Measurements from ENCODE around the gene IQCE.
A peak's percentile ranks its signal among the peaks of the same experiment; 100 is the strongest.
"Not testable (repeated sequence)": the region's sequence is repeated elsewhere in the genome, so short reads cannot be mapped to it uniquely, and the experiment has no call there.

Gene IQCE

GRCh38 chr7:2601907-2602306 lies 43.1 kb downstream of the IQCE start:
- DNase-seq (ENCODE audit: low spot score): no peak

GRCh38 chr7:2602406-2603043 lies 43.7 kb downstream of the IQCE start:
- DNase-seq (ENCODE audit: low spot score): no peak

- DNase-seq (ENCODE audit: low spot score): no peak
Observed at GRCh38 chr7:2603044-2603965, 44.5 kb downstream of the IQCE start.

GRCh38 chr7:2604608-2605174 lies 45.9 kb downstream of the IQCE start:
- DNase-seq (ENCODE audit: low spot score): no peak

GRCh38 chr7:2605608-2606538 lies 47.1 kb downstream of the IQCE start:
- DNase-seq (ENCODE audit: low spot score): no peak

GRCh38 chr7:2606539-2606936 lies 47.8 kb downstream of the IQCE start:
- DNase-seq (ENCODE audit: low spot score): no peak

GRCh38 chr7:2607122-2607922 lies 48.5 kb downstream of the IQCE start:
- DNase-seq (ENCODE audit: low spot score): no peak

- no peak for DNase-seq (ENCODE audit: low spot score)
Observed at GRCh38 chr7:2607923-2608904, 49.4 kb downstream of the IQCE start.

- DNase-seq (ENCODE audit: low spot score): peak; percentile 9
Observed at GRCh38 chr7:2608921-2609411, 50.2 kb downstream of the IQCE start.

GRCh38 chr7:2609646-2610045 lies 50.9 kb downstream of the IQCE start:
- not testable (repeated sequence) for DNase-seq (ENCODE audit: low spot score)

GRCh38 chr7:2610466-2610865 lies 51.7 kb downstream of the IQCE start:
- DNase-seq (ENCODE audit: low spot score): no peak

GRCh38 chr7:2610898-2611297 lies 52.1 kb downstream of the IQCE start:
- DNase-seq (ENCODE audit: low spot score): no peak

GRCh38 chr7:2611401-2611800 lies 52.6 kb downstream of the IQCE start:
- DNase-seq (ENCODE audit: low spot score): no peak

GRCh38 chr7:2611922-2612321 lies 53.1 kb downstream of the IQCE start:
- DNase-seq (ENCODE audit: low spot score): no peak

- DNase-seq (ENCODE audit: low spot score): no peak
Observed at GRCh38 chr7:2612445-2613097, 53.8 kb downstream of the IQCE start.

- no peak for DNase-seq (ENCODE audit: low spot score)
Observed at GRCh38 chr7:2613098-2613930, 54.5 kb downstream of the IQCE start.

GRCh38 chr7:2613931-2614600 lies 55.3 kb downstream of the IQCE start:
- no peak for DNase-seq (ENCODE audit: low spot score)

Measured in CD4-positive, alpha-beta T cell treated with Interleukin-2 at 100 ng/mL for 4 hours (primary cell).